DOHH2 (cell line): ENCODE results near the gene PPAT.

Experiments used
- CTCF ChIP-seq: fragments of 200-600 bp; sonication (generic); IDR thresholded peaks from one replicate; pipeline ENCODE4 v1.5.1; 2014; ENCODE audit warnings: antibody characterized with exemption, mild to moderate bottlenecking, low read depth, low read length; ENCODE audit not compliant: poor library complexity, severe bottlenecking
- EZH2phosphoT487 ChIP-seq: fragments of 200-600 bp; sonication (generic); IDR thresholded peaks from 2 replicates; pipeline ENCODE4 v1.6.1; 2017; ENCODE audit warnings: borderline replicate concordance, mild to moderate bottlenecking, antibody characterized with exemption, low read length, moderate library complexity, mixed read lengths

- no peak for TF ChIP-seq CTCF
- TF ChIP-seq EZH2phosphoT487: no peak
Observed at GRCh38 chr4:56406151-56406550, 29.3 kb downstream of the PPAT start.
